GM12873 (cell line): ENCODE results near the gene PLAC9.

Experiments used
- TF ChIP-seq, protein P1 (sequence below): IDR thresholded peaks from 2 replicates; pipeline ENCODE4 v1.5.1; 2012; ENCODE audit warnings: low read depth, mild to moderate bottlenecking, moderate library complexity, low read length, control low read depth; ENCODE audit not compliant: insufficient read depth; ENCODE audit errors: missing control alignments

PLAC9 gene

DNA sequence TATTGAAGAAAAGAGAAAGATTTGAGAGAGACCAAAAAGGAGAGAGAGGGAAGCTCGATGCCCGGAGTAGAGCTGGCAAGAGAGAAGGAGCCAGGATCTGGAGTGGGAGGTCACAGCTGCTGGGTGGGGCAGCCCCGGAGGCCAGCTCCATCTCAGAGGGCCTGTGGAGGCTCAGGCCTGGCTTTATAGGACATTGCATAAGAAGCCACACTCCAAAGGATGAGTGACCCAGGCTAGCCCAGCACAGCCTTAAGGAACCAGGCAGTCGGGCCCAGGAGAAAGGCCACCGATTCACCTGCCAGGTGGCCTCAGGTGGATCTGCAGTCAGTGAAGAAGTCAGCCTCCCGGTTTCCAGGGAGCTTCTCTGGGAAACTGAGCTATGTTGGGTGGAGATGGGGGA is 676 bp downstream of the PLAC9 start:
- TF ChIP-seq, protein P1, sequence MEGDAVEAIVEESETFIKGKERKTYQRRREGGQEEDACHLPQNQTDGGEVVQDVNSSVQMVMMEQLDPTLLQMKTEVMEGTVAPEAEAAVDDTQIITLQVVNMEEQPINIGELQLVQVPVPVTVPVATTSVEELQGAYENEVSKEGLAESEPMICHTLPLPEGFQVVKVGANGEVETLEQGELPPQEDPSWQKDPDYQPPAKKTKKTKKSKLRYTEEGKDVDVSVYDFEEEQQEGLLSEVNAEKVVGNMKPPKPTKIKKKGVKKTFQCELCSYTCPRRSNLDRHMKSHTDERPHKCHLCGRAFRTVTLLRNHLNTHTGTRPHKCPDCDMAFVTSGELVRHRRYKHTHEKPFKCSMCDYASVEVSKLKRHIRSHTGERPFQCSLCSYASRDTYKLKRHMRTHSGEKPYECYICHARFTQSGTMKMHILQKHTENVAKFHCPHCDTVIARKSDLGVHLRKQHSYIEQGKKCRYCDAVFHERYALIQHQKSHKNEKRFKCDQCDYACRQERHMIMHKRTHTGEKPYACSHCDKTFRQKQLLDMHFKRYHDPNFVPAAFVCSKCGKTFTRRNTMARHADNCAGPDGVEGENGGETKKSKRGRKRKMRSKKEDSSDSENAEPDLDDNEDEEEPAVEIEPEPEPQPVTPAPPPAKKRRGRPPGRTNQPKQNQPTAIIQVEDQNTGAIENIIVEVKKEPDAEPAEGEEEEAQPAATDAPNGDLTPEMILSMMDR: no peak

DNA sequence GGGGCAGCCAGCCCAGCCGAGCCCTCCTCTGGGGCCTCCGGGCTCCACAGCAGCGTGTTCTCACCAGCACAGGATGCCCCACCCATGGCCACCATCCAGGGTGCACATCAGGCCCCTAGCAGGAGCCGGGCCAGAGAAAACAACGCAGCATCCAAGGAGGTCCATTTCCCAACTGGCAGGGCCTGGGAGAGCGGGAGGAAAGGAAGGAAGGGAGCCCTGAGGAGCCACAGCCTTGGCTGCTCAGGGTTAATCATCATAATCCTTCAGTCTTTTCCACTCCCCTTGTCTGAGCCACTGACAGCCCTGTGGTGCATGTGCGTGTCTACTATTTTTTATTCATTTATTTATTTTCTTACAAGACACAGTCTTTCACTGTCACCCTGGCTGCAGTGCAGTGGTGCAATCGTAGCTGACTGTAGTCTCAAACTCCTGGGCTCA is 3.6 kb downstream of the PLAC9 start:
- TF ChIP-seq, protein P1: no peak

DNA sequence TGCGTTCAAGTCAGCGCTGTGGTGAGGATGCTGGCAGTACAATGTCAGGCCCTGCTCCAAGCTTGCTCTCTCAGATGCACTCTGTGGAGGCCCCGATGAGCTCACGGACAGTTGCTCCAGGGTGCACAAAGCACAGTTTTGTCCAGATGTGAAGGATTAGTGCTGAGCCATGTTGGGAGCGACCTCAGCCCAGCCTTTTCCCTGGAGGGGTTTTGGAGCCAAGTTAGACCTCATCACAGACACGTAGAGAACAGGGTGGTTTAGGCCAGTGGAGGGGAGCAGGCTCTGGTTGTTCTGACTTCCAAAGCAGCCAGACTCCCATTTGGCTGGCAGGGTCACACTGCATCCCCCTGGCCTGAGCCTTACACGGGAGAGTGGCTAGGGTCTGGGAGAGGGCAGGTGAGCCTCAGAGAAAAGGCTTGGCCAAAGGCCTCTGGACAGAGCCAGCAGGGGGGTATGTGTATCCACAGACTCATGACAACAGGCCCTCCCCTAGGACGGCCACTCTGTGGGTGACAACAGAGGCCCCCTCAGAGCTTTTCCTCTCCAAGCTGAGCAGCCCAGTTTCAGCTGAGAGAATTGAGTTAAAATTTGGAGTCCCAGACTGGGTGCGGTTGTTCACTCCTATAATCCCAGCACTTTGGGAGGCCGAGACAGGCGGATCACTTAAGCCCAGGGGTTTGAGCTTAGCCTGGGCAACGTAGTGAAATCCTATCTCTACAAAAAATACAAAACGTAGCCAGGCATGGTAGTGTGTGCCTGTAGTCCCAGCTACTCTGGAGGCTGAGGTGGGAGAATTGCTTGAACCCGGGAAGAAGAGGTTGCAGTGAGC is 4.7 kb downstream of the PLAC9 start:
- TF ChIP-seq, protein P1: no peak

DNA sequence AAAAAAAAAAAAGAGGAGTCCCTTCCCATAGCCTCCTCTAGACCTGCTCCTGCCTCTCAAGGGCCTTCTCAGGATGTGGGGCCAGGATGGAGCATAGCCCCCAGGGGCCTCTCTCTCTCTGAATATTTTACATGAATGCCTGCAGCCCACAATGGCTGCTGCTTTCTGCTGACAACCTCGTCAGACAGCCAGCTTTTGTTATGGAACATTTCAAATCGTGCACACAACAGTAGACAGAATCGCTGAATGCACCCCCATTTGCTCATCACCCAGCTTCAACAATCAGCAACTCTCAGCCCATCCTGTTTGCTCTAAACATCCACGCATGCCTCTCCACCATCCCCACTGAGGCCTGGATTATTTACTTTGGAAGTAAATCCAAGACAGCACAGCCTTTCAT is 5.4 kb downstream of the PLAC9 start:
- TF ChIP-seq, protein P1: no peak

DNA sequence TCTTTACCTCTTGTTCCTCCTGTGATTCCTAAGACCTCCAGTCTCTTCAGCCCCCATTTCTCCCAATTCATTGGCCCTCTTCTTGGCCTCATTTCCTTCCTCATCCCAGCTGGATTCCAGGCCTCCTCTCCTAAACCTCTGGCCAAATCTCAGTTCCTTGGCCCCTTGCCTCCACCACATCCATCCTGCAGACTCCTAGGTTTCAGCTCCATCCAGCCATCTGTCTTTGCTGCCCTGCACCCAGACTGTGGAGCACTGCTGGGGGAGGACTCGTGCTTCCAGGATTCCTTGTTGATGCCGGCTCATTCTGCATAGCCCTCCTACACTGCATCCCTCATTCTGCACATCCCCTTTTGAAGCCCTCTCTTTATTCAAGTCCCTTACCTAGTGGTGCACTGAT is 6.7 kb downstream of the PLAC9 start:
- TF ChIP-seq, protein P1: no peak

DNA sequence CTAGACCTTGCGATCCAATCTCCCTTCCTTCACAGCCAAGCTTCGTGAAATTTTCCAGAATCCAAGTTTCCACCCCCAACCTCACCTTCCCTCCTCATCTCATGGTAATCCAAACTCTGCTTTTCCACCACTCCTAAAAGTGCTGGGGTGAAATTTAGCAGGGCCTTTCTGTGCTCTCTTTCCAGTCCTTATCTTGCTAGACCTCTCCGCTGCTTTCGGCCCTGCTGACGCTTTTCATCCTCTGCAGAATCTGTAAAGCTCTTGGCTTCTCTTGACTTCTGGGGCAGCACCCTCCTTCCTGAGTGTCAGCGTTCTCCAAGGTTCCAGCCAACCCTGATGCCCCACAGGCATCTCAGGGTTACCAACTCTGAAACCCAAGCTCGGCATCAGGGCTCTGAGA is 7.7 kb downstream of the PLAC9 start:
- TF ChIP-seq, protein P1: no peak

DNA sequence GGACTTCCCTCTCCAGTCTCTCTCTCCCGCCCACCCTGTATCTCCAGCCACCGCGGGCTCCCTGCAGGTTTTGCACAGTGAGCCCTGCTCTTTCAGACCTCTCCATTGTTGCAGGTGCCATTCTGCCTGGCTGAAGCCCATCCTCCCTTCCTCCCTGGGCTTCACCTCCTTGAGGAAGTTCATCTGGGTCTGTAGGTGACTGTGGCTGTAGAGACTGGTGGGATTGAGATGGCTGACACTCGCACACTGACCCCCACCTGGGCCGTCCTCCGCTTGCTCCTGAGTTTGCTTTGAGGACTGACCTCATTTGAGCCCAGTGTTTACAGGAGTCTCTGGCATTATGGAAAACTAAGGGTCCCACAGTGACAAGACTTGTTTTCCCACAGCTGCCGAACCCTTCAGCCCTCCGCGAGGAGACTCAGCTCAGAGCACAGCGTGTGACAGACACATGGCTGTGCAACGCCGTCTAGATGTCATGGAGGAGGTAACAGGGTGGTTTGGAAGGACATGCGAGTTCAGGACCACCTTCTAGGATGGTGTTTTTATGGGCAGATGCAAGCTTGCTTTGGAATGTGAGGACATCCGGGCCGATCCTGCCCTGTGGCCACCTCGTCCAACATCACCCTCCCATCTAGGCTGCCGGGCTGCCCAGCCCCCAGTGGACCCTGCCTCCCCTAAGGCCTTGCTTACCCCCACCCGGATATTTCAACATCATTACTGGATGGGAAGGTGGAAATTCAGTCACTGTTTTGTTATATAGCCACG is 9.3 kb downstream of the PLAC9 start:
- TF ChIP-seq, protein P1: no peak
